Erythroblast (primary cell): Measurements from ENCODE around the gene RALGAPA1.
"Not testable (repeated sequence)": the region's sequence is repeated elsewhere in the genome, so short reads cannot be mapped to it uniquely, and the experiment has no call there.

Experiments
- DNase-seq, 2 experiments: peaks; one replicate each; lab custom pipeline; 2025; lab: John Stamatoyannopoulos, UW
- GATA1 ChIP-seq: IDR thresholded peaks from 2 replicates; pipeline ENCODE4 v1.6.1; 2011; ENCODE audit warnings: low read depth, mild to moderate bottlenecking, control low read depth, low read length, moderate library complexity
- POLR2A ChIP-seq: IDR thresholded peaks from 2 replicates; pipeline ENCODE4 v1.6.1; 2011; ENCODE audit warnings: mild to moderate bottlenecking, low read length

The RALGAPA1 gene

DNA sequence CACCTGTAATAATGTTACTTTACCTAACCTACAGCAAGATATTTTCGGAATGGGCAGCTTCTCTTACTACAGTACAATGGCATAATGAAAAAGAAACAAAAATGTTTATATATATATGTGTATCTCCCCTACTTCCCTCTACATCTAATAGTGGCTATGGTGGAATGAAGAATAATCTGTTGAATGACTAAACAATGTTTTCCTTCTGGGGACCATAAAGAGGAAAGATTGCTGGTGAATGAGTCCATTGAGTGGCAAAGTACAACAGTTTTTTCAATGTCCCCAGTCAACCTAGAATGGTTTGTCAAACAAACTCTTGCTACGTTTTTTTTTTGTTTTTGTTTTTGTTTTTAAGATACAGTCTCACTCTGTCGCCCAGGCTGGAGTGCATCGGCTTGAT is 47.2 kb downstream of the RALGAPA1 start:
- DNase-seq = no peak
- TF ChIP-seq POLR2A = no peak
- TF ChIP-seq GATA1 = no peak

DNA sequence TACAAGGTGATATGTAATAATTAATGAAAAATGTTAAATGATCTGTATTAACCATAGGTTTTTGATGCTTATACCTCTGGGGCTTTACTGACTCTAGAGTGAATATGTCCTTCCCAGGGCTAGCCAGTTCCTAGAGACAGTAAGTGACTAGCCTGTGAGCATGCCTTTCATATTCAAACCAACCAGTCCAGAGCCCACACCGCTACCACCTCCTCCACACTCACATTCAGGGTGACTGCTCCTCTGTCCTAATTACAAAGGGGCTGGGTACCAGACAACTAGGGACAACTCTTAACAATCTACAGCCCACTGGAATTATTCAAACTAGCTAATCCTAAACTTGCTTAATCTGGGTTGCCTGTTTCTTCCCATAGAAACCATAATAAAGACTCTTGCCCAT is 49.0 kb downstream of the RALGAPA1 start:
- no peak for DNase-seq
- TF ChIP-seq GATA1 = no peak
- TF ChIP-seq POLR2A = no peak

DNA sequence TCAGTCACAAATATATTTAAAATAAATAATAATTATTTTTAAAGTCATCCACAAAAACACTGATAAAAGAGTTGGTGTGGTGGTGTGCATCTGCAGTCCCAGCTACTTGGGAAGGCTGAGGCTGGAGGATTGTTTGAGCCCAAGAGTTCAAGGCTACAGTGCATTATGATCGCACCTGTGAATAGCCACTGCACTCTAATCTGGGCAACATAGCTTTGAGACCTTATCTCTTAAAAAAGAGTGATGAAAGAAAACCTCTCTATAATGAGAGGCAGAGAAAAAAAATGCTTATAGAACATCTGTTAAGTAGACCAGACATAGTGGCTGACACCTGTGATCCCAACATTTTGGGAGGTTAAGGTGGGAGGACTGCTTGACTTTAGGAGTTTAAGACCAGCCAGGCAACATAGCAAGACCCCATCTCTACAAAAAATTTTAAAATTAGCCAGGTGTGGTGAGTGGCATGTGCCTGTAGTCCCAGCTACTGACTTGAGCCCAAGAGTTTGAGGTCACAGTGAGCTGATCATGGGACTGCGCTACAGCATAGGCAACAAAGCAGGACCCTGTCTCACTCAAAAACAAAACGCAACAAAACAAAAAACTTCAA is 50.5 kb downstream of the RALGAPA1 start:
- TF ChIP-seq POLR2A (no peak), GATA1 (no peak)
- no peak for DNase-seq

DNA sequence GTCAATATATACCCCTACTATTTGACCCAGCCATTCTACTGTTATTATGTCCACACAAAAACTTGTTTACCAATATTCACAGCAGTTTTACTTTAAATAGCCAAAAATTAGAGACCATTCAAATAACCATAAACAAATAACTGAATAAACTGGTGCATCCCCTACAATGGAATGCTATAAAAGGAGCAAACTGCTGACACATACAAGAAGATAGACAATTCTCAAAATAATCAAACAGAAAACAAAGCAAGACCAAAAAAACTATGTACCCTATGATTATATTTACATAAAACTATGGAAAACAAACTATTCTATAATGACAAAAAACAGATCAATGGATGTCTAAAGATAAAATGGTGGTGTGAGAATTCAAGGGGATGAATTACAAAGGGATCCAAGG is 54.4 kb downstream of the RALGAPA1 start:
- DNase-seq = no peak
- no peak for TF ChIP-seq POLR2A
- TF ChIP-seq GATA1 = no peak

DNA sequence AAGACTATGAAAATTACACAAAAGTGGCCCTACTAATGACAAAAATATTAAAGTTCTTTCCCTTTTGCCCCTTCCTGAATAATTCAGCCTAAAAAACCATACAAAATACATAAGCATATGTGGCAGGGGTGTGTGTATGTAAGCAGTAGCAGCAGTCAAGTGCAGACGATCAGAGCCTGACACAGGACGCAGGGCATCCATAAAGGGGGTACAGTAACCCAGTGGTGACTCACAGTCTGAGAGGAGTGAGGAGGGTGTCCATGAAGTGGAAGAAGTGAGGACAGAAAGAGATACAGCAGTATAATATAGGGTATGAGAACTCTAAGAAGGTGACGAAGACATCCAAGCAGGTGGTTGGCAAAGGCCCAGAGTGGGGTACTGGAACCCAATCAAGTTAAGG is 56.7 kb downstream of the RALGAPA1 start:
- no peak for TF ChIP-seq GATA1
- TF ChIP-seq POLR2A = no peak
- no peak for DNase-seq

DNA sequence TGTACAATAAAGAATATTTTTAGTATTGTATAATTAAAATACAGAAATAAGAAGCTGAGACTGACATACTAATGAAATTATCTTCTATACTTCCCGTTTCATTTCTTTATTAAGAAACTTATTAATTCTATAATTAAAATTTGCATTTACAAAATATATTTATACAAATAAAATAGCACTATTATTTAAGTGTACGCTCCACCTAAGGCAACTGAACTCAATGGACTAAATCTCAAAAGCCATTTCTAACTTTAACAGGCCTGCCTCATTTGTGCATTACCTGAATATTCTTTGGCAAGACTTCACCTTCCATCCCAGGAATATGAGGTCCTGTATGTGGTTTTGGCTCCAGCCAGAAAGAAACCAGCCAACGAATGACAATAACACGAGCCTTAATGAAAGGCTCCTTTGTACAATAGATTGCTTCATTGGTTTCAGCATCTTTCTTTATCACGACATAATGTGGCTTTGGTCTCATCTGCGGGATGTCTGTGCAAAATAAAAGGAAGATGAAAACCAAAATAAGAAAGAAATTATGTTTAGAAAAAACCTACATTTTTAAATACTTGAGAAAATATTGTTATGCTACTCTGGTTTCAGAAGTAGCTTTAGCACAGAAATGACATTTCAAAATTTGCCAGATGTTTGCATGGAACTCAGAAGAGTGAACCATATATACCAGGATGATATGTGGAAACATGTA is 58.7 kb downstream of the RALGAPA1 start:
- DNase-seq = no peak
- TF ChIP-seq POLR2A (no peak), GATA1 (no peak)

DNA sequence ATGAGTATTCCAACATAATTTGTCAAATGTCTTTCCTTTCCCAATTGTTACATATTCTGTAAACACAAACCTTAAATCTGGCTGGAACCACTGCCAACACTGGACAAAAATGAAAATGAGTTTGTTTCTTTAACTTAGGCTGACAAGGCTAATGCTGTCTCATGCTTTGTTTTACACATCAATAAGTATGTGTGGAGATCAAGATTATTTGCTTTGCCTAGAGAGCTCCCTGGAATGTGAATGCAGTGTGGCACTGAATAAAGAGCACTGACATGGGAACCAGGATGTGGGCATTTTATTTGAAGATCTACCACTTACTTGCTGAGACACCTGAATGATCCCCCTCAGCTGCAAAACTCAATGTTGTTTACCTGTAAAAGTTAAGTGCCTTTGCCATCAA is 61.7 kb downstream of the RALGAPA1 start:
- TF ChIP-seq GATA1 = no peak
- no peak for TF ChIP-seq POLR2A
- DNase-seq = no peak

DNA sequence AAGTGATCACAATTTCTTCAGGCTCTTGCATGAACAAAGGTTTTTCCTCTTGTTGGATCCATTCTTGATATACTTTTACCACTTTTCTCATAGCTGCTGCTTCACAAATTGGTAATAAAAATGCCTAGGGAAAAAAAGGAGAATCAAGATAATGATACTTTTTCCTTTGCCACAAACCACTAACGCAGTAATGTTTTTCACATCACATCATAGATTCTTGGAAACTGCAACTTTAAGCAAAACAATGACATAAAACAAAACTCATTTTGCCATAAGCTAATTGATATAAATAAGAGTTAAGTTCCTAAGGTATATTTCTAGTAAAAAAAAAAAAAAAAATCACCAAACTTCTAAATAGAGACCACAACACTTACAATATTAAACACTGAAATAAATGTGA is 66.7 kb downstream of the RALGAPA1 start:
- DNase-seq = no peak
- TF ChIP-seq POLR2A (no peak), GATA1 (no peak)

DNA sequence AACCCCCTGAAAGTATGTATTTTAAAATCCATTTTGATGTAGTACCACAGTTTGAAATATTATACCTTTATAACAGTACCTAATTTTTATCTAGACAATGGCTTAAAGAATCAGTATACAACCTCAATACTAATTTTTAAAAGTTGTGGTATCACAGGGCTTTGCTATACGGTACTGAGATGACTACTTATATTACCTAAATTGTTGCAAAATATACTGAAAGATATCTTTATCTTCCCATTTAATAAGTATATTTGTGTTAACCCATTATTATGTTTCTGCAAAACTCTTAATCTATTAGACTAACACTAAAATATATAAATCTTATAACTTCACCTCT is 67.1 kb downstream of the RALGAPA1 start:
- no peak for DNase-seq
- TF ChIP-seq POLR2A (no peak), GATA1 (no peak)

DNA sequence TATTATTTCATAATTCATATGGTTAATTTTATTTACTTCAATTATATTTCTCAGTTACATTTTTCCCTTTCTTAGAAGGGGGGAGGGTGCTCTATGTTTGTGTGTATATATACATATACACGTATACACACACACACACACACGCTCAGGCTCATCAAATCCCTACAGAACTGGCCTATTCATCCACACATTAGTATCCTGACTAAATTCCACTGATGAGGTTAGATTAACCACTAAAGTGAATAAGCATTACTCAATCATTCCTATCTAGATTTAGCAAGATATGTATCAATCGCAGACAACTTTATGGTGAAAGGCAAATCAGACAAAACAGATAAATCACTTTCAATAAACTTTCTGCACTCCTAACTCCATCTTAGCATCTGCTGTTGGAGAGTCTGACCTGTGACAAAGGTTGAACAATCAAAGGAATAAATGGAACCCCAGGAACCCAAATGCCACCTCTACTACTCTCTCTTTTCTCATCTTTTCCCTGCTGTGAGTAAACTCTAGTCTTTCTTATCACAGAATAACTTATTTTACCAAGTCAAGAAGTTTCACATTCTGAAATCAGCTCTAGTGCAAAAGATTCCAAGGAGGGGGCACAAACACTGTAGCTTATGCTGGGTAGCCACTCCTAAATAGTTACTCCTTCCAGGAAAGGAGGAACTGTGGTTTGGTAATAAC is 67.6 kb downstream of the RALGAPA1 start:
- no peak for DNase-seq
- no peak for TF ChIP-seq POLR2A
- no peak for TF ChIP-seq GATA1

DNA sequence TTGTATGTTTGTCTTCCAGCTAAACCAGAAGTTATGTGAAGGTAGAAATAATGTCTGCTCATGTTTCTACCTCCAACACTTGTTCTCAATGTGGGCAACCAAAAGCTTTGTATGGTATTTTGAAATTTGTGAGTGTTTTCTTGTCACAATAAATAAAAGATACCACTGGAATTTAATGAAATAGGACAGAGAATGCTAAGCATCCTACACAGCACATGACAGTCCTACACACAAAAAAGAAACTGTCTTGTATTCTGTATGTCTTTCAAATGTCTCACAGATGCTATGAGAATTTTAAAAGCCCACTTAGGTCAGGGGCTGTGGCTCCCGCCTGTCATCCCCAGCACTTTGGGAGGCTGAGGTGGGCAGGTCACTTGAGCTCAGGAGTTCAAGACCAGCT is 68.9 kb downstream of the RALGAPA1 start:
- no peak for TF ChIP-seq POLR2A
- no peak for TF ChIP-seq GATA1
- no peak for DNase-seq

DNA sequence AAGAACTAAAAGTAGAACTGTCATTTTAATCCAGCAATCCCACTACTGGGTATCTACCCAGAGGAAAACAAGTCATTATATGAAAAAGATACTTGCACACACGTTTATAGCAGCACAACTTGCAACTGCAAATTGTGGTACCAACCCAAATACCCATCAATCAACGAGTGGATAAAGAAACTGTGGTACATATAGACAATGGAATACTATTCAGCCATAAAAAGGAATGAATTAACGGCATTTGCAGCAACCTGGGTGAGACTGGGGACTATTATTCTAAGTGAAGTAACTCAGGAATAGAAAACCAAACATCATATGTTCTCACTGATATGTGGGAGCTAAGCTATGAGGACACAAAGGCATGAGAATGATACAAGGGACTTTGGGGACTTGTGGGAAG is 73.9 kb downstream of the RALGAPA1 start:
- not testable (repeated sequence) for DNase-seq

DNA sequence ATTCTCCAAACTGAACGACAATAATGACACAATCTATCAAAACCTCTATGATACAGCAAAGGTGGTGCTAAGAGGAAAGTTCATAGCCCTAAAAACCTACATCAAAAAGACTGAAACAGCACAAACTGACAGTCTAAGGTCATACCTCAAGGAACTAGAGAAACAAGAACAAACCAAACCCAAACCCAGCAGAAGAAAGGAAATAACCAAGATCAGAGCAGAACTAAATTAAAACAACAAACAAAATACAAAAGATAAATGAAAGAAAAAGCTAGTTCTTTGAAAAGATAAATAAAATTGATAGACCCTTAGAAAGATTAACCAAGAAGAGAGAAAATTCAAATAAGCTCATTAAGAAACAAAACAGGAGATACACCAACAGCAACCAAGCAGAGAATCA is 75.6 kb downstream of the RALGAPA1 start:
- not testable (repeated sequence) for DNase-seq

DNA sequence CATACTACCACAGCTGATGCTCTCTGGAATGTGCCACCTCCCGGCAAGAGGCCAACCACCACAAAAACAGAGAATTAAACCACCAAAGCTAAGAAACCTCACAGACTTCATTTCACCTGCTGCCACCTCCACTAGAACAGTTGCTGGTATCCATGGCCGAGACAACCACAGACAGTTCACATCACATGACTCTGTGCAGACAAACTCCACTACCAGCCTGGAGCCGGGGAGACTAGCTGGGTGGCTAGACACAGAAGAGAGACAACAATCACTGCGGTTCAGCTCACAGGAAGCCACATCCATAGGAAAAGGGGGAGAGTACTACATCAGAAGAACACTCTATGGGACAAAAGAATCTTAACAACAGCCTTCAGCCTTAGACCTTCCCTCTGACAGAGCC is 78.2 kb downstream of the RALGAPA1 start:
- DNase-seq = no peak
- TF ChIP-seq GATA1 = no peak
- TF ChIP-seq POLR2A = no peak

DNA sequence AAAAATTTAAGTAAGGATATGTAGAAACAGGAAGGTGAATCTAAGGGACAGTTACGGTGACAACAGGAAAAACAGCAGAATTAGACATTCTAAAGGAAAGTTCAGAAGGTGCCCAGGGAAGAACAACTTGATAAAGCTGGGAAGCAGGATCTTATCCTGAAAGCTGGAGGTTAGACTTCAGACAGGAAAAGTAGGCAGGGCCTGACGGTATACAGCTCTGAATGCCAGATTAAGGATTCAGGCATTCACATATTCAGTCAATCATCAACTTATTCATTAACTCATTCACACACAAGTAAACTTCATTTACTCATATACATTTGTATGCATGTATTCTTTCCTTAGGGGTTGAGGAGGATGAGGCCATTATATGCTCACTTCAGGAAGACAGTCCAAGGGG is 81.3 kb downstream of the RALGAPA1 start:
- DNase-seq = no peak
- no peak for TF ChIP-seq GATA1
- TF ChIP-seq POLR2A = no peak
